ENCODE measurements around the gene C17orf75.
"Not testable (repeated sequence)": the region's sequence is repeated elsewhere in the genome, so short reads cannot be mapped to it uniquely, and the experiment has no call there.

C17orf75 gene

GRCh38 chr17:32323811-32324491 is 18.0 kb downstream of the C17orf75 start:
- no peaks in the 10 kb centered on the region for H3K9me3 ChIP-seq (ENCODE audit: low read length)
- TF ChIP-seq CTCF (IDR thresholded peaks at IDR 0.05; ENCODE audit: low read length) (no peak), EZH2 (IDR thresholded peaks at IDR 0.05; ENCODE audit: borderline replicate concordance, low read length) (no peak)
- no peak overlapping the region for H3K4me3 ChIP-seq (ENCODE audit: low read depth, low read length, poor library complexity, severe bottlenecking)
- H3K36me3 ChIP-seq (ENCODE audit: insufficient read depth, low read length) = no peaks in the 10 kb centered on the region
- H3K9ac ChIP-seq (ENCODE audit: low read length) = no peak overlapping the region
- no peaks in the 10 kb centered on the region for H3K9me2 ChIP-seq (ENCODE audit: low read depth, low read length)
- no peak overlapping the region for H2AFZ ChIP-seq (ENCODE audit: low read length)
- no peaks in the 10 kb centered on the region for H3K79me2 ChIP-seq (ENCODE audit: insufficient read depth, low read length)
- peaks cover 4% of the 10 kb centered on the region for H3K4me1 ChIP-seq (ENCODE audit: insufficient read depth, low read length, severe bottlenecking)
- no peaks in the 10 kb centered on the region for H3F3A ChIP-seq (ENCODE audit: insufficient read depth, low read length)
- no peaks in the 10 kb centered on the region for H3K27me3 ChIP-seq (ENCODE audit: insufficient read depth, low read length)
- no peak overlapping the region for H3K27ac ChIP-seq (ENCODE audit: low read depth, low read length, poor library complexity, severe bottlenecking)
- H3K4me2 ChIP-seq (ENCODE audit: low read length) = no peak overlapping the region
- H4K20me1 ChIP-seq (ENCODE audit: insufficient read depth, low read length) = no peaks in the 10 kb centered on the region

GRCh38 chr17:32323046-32323445 is 18.9 kb downstream of the C17orf75 start:
- no peaks in the 10 kb centered on the region for H3K9me2 ChIP-seq (ENCODE audit: low read depth, low read length)
- no peak overlapping the region for H3K27ac ChIP-seq (ENCODE audit: low read depth, low read length, poor library complexity, severe bottlenecking)
- H3K4me2 ChIP-seq (ENCODE audit: low read length) = no peak overlapping the region
- no peaks in the 10 kb centered on the region for H4K20me1 ChIP-seq (ENCODE audit: insufficient read depth, low read length)
- no peaks in the 10 kb centered on the region for H3K4me1 ChIP-seq (ENCODE audit: insufficient read depth, low read length, severe bottlenecking)
- no peaks in the 10 kb centered on the region; the same call in 1 of the 2 replicates for H3K27me3 ChIP-seq (ENCODE audit: insufficient read depth, low read length)
- H3F3A ChIP-seq (ENCODE audit: insufficient read depth, low read length) = no peaks in the 10 kb centered on the region
- TF ChIP-seq EZH2 (IDR thresholded peaks at IDR 0.05; ENCODE audit: borderline replicate concordance, low read length) (no peak), CTCF (IDR thresholded peaks at IDR 0.05; ENCODE audit: low read length) (no peak)
- H2AFZ ChIP-seq (ENCODE audit: low read length) = no peak overlapping the region
- H3K79me2 ChIP-seq (ENCODE audit: insufficient read depth, low read length) = no peaks in the 10 kb centered on the region
- no peak overlapping the region for H3K4me3 ChIP-seq (ENCODE audit: low read depth, low read length, poor library complexity, severe bottlenecking)
- H3K9ac ChIP-seq (ENCODE audit: low read length) = no peak overlapping the region
- no peaks in the 10 kb centered on the region for H3K36me3 ChIP-seq (ENCODE audit: insufficient read depth, low read length)
- H3K9me3 ChIP-seq (ENCODE audit: low read length) = no peaks in the 10 kb centered on the region

- Histone ChIP-seq H3K9me2 (ENCODE audit: low read depth, low read length) (no peaks in the 10 kb centered on the region), H3K4me1 (ENCODE audit: insufficient read depth, low read length, severe bottlenecking) (no peaks in the 10 kb centered on the region), H3K4me2 (ENCODE audit: low read length) (no peak overlapping the region), H3K27me3 (ENCODE audit: insufficient read depth, low read length) (no peaks in the 10 kb centered on the region; the same call in 1 of the 2 replicates), H3F3A (ENCODE audit: insufficient read depth, low read length) (no peaks in the 10 kb centered on the region), H3K9ac (ENCODE audit: low read length) (no peak overlapping the region), H3K4me3 (ENCODE audit: low read depth, low read length, poor library complexity, severe bottlenecking) (no peak overlapping the region), H3K9me3 (ENCODE audit: low read length) (no peaks in the 10 kb centered on the region), H3K27ac (ENCODE audit: low read depth, low read length, poor library complexity, severe bottlenecking) (no peak overlapping the region), H2AFZ (ENCODE audit: low read length) (no peak overlapping the region), H3K79me2 (ENCODE audit: insufficient read depth, low read length) (no peaks in the 10 kb centered on the region), H3K36me3 (ENCODE audit: insufficient read depth, low read length) (no peaks in the 10 kb centered on the region), H4K20me1 (ENCODE audit: insufficient read depth, low read length) (no peaks in the 10 kb centered on the region)
- TF ChIP-seq EZH2 (IDR thresholded peaks at IDR 0.05; ENCODE audit: borderline replicate concordance, low read length) (no peak), CTCF (IDR thresholded peaks at IDR 0.05; ENCODE audit: low read length) (no peak)
Observed at GRCh38 chr17:32320847-32321246, 21.1 kb downstream of the C17orf75 start.

GRCh38 chr17:32320080-32320479 is 21.9 kb downstream of the C17orf75 start:
- not testable (repeated sequence) for H3K4me3 ChIP-seq (ENCODE audit: low read depth, low read length, poor library complexity, severe bottlenecking); H3K27ac ChIP-seq (ENCODE audit: low read depth, low read length, poor library complexity, severe bottlenecking); H3K27me3 ChIP-seq (ENCODE audit: insufficient read depth, low read length); H3K79me2 ChIP-seq (ENCODE audit: insufficient read depth, low read length); H2AFZ ChIP-seq (ENCODE audit: low read length); H3K4me1 ChIP-seq (ENCODE audit: insufficient read depth, low read length, severe bottlenecking); H3F3A ChIP-seq (ENCODE audit: insufficient read depth, low read length); H3K9ac ChIP-seq (ENCODE audit: low read length); H4K20me1 ChIP-seq (ENCODE audit: insufficient read depth, low read length); H3K36me3 ChIP-seq (ENCODE audit: insufficient read depth, low read length); H3K4me2 ChIP-seq (ENCODE audit: low read length); H3K9me3 ChIP-seq (ENCODE audit: low read length); H3K9me2 ChIP-seq (ENCODE audit: low read depth, low read length)
